Upper lobe of left lung (tissue), 6 donors: ENCODE measurements around the gene EPHB1. TPM values are rescaled to one million over a fixed set of nuclear protein-coding genes. Genes with fewer than 3 reads are reported as not detected.

ENCODE experiments used
- ATAC-seq, 2 donors: fragments of 200-7000 bp; cut with Tn5 transposase; one replicate each; pipeline ENCODE4 v1.9.1; 2022; ENCODE audit warnings: mild to moderate bottlenecking in 2 of 2, moderate library complexity in 2 of 2; ENCODE audit not compliant: low FRiP score in 2 of 2
- DNase-seq, 2 donors: peaks; one replicate each; pipeline ENCODE4 v3.0.0-alpha.2; 2019 to 2020
- H3K27ac ChIP-seq, 4 donors: fragments of 200-600 bp; sonication (generic); one replicate each; pipeline ENCODE4 v1.5.1; 2016 to 2019
- H3K27me3 ChIP-seq, 4 donors: fragments of 200-600 bp; sonication (generic); one replicate each; pipeline ENCODE4 v1.5.1; 2017 to 2019
- H3K36me3 ChIP-seq, 4 donors: fragments of 200-600 bp; sonication (generic); one replicate each; pipeline ENCODE4 v1.5.1; 2016 to 2019
- H3K4me1 ChIP-seq, 4 donors: fragments of 200-600 bp; sonication (generic); one replicate each; pipeline ENCODE4 v1.5.1; 2018 to 2019
- H3K4me3 ChIP-seq, 4 donors: fragments of 200-600 bp; sonication (generic); one replicate each; pipeline ENCODE4 v1.5.1; 2017 to 2019; ENCODE audit warnings: mild to moderate bottlenecking in 2 of 4, moderate library complexity in 1 of 4
- H3K9me3 ChIP-seq, 4 donors: fragments of 200-600 bp; sonication (generic); one replicate each; pipeline ENCODE4 v1.5.1; 2018 to 2019
- CTCF ChIP-seq, 6 experiments: fragments of 450-650 bp in 4 of 6; fragments of 200-600 bp in 2 of 6; sonication (generic) in 2 of 6; IDR thresholded peaks; one replicate each; pipeline ENCODE4 v1.5.1; 2016 to 2019; ENCODE audit warnings: antibody characterized with exemption in 6 of 6
- EP300 ChIP-seq, 4 donors: sonication (generic); formaldehyde crosslinking; IDR thresholded peaks; one replicate each; pipeline ENCODE4 v1.5.1; 2017; ENCODE audit warnings: antibody characterized with exemption in 4 of 4, control low read depth in 2 of 4
- POLR2A ChIP-seq, 4 donors: fragments of 450-650 bp; IDR thresholded peaks; one replicate each; pipeline ENCODE4 v1.5.1; 2016 to 2017; ENCODE audit warnings: antibody characterized with exemption in 4 of 4, mild to moderate bottlenecking in 2 of 4
- POLR2AphosphoS5 ChIP-seq, 2 donors: sonication (generic); formaldehyde crosslinking; IDR thresholded peaks; one replicate each; pipeline ENCODE4 v1.5.1; 2017; ENCODE audit warnings: antibody characterized with exemption in 2 of 2
- WGBS, 2 donors: methylation state at CpG; one replicate each; pipeline ENCODE4 v1.1.5; 2017 to 2018; 5-methylcytosine and 5-hydroxymethylcytosine counted together
- total RNA-seq, 6 donors: library from RNA; depleted of rRNA in 4 of 6; stranded (reverse); fragments of >200 nt in 4 of 6; gene quantifications; one replicate each; pipeline versions ENCODE4 v1.1.0 to v1.2.1, GENCODE V29; 2016 to 2021
- donor health status: DM: no; HTN: no; CAD: no; lungs with moderate emphysema.
- donor health status: DM: no; HTN: yes; CAD: no; lungs with severe emphysema.

The EPHB1 gene
- total RNA-seq, 6 donors from 2014 or later: 1.3 to 14.6 (median 2.4) TPM; not detected in 1

DNA sequence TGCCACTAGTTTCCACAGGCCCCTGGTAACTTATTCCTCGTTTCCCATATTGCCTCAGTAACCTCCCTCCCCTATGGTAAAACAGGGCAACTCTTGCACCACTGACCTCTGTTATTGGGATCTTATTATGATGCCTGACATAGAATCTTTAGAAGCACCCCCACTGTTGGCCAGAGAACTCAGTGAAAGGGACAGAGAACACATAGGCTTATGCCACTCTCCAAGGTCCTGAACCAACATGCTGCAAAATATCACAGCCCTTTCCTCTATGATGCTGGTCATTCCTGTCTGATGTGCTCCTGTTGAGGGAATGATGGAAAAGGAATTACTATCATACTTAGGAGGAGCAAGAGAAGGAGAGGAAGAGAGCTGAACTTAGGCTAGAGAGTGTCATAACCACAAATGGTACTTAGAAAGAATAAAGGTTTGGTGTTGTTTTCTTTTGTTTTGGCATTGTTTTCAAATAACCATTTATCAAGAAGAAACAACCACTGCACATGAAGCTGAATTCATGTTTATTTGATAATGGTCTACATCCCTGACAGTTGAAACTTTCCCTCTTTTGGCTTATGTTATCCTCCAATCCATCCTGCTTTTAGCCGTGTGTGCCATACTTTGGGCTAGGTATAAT is 330.2 kb downstream of the EPHB1 start:
- H3K4me3 ChIP-seq: no peak overlapping the region
- no peaks in the 10 kb centered on the region for H3K9me3 ChIP-seq
- TF ChIP-seq EP300 (IDR thresholded peaks at IDR 0.05) (no peak), CTCF (IDR thresholded peaks at IDR 0.05) (no peak), POLR2A (IDR thresholded peaks at IDR 0.05) (no peak), POLR2AphosphoS5 (IDR thresholded peaks at IDR 0.05) (no peak)
- H3K36me3 ChIP-seq: no peaks in the 10 kb centered on the region
- no peak overlapping the region for H3K27ac ChIP-seq
- H3K27me3 ChIP-seq: no peaks in the 10 kb centered on the region
- DNase-seq (no peak), ATAC-seq (no peak)
- H3K4me1 ChIP-seq: no peaks in the 10 kb centered on the region
- 75 to 86% methylated on average over 2 of the region's 2 CpGs for WGBS, 2 donors

GRCh38 chr3:135127946-135128470 is 332.9 kb downstream of the EPHB1 start:
- H3K4me3 ChIP-seq: no peak overlapping the region
- no peaks in the 10 kb centered on the region for H3K36me3 ChIP-seq
- DNase-seq (no peak), ATAC-seq (no peak)
- no peak for TF ChIP-seq EP300 (IDR thresholded peaks at IDR 0.05)
- TF ChIP-seq CTCF (IDR thresholded peaks at IDR 0.05): no peak
- no peak for TF ChIP-seq POLR2AphosphoS5 (IDR thresholded peaks at IDR 0.05)
- no peak for TF ChIP-seq POLR2A (IDR thresholded peaks at IDR 0.05)
- 78 to 88% methylated on average over 5 of the region's 5 CpGs for WGBS, 2 donors
- H3K27me3 ChIP-seq: no peaks in the 10 kb centered on the region
- no peaks in the 10 kb centered on the region for H3K4me1 ChIP-seq
- H3K9me3 ChIP-seq: no peaks in the 10 kb centered on the region
- H3K27ac ChIP-seq: no peak overlapping the region

DNA sequence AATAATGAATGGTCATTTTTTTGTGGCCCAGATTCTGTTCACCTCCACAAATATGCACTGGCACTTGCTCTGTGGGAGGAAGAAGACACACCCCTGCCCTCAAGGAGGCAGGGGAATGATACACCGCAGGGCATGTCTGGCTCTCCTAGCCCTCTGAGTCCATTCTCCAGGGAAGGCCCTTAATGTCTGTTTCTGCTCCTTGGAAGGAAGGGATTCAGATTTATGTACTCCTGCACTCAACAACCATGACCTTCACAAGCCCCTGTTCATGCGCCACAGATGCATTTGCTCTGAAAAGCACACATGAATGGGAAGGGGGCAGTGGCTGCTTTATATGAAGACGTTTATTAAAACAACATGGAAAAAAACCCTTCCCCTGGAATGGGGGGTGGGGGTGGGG is 333.8 kb downstream of the EPHB1 start:
- no peak for ATAC-seq
- WGBS, 2 donors: 59 to 68% methylated on average over 3 of the region's 3 CpGs
- TF ChIP-seq POLR2A (IDR thresholded peaks at IDR 0.05) (no peak), POLR2AphosphoS5 (IDR thresholded peaks at IDR 0.05) (no peak), CTCF (IDR thresholded peaks at IDR 0.05) (no peak), EP300 (IDR thresholded peaks at IDR 0.05) (no peak)

DNA sequence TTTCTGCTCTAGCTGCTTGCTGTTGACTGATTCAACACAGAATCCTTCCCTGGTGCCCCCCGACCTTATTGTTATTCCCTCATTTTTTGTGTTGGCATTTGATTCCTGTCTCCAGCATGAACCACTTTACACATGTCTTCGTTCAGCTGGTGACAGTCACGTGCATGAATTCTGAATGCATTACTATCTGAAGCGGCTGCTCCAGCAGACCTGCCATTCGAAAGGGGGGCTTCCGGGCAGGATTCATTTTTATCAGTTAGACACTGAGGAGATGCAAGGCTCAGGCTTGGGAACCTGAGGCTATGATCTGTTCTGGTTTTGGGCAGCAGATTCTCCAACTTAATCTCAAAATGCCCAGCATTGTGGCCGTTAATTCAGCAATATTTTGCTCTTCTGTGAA is 336.2 kb downstream of the EPHB1 start:
- Histone ChIP-seq H3K4me1 (no peaks in the 10 kb centered on the region), H3K27me3 (no peaks in the 10 kb centered on the region), H3K36me3 (no peaks in the 10 kb centered on the region), H3K4me3 (no peak overlapping the region), H3K27ac (no peak overlapping the region), H3K9me3 (no peaks in the 10 kb centered on the region)
- no peak for ATAC-seq
- TF ChIP-seq POLR2A (IDR thresholded peaks at IDR 0.05) (no peak), EP300 (IDR thresholded peaks at IDR 0.05) (no peak), POLR2AphosphoS5 (IDR thresholded peaks at IDR 0.05) (no peak), CTCF (IDR thresholded peaks at IDR 0.05) (no peak)
- DNase-seq: no peak
- WGBS, 2 donors: 74 to 76% methylated on average over 7 of the region's 7 CpGs

More for the DNA sequence above, 333.8 kb downstream of the EPHB1 start:
- no peaks in the 10 kb centered on the region for H3K4me1 ChIP-seq
- H3K36me3 ChIP-seq: no peaks in the 10 kb centered on the region
- no peak for DNase-seq
- H3K27ac ChIP-seq: no peak overlapping the region
- no peaks in the 10 kb centered on the region for H3K27me3 ChIP-seq
- no peak overlapping the region for H3K4me3 ChIP-seq
- H3K9me3 ChIP-seq: no peaks in the 10 kb centered on the region
